Lower leg skin (tissue), 4 donors: Measurements from ENCODE around the gene MMS22L. TPM values are rescaled to one million over a fixed set of nuclear protein-coding genes. Genes with fewer than 3 reads are reported as not detected.

Experiments
- DNase-seq, 2 donors: peaks; one replicate each; pipeline ENCODE4 v3.0.0-alpha.2; 2019; ENCODE audit warnings: low spot score in 2 of 2
- H3K4me3 ChIP-seq: fragments of 200-600 bp; sonication (generic); 2 replicates; pipeline ENCODE4 v1.5.1; 2017; ENCODE audit warnings: mild to moderate bottlenecking, low read depth; ENCODE audit not compliant: poor library complexity, severe bottlenecking
- CTCF ChIP-seq, 3 donors: fragments of 450-650 bp; IDR thresholded peaks; one replicate each; pipeline ENCODE4 v1.5.1; 2016; ENCODE audit warnings: antibody characterized with exemption in 3 of 3, mild to moderate bottlenecking in 3 of 3, moderate library complexity in 2 of 3
- POLR2A ChIP-seq, 2 donors: fragments of 450-650 bp; IDR thresholded peaks; one replicate each; pipeline ENCODE4 v1.6.1; 2016 to 2017; ENCODE audit warnings: antibody characterized with exemption in 2 of 2, mild to moderate bottlenecking in 1 of 2, moderate library complexity in 1 of 2
- WGBS, 2 donors: methylation state at CpG; one replicate each; pipeline ENCODE4 v1.1.5; 2018; 5-methylcytosine and 5-hydroxymethylcytosine counted together
- intact Hi-C: fragments of 100-400 bp; cut with DNase I; formaldehyde crosslinking; loops from one replicate; pipeline ENCODE4 v1.15.0; 2023; ENCODE audit warnings: low total_unique reads
- total RNA-seq, 4 donors: library from RNA; depleted of rRNA; stranded (reverse); fragments of >200 nt; gene quantifications; one replicate each; pipeline ENCODE4 v1.1.0, GENCODE V29; 2016

MMS22L gene
- total RNA-seq, 4 donors from 2014 or later, result 3.5 to 31.7 (median 11.7) TPM

- no peak for TF ChIP-seq CTCF (IDR thresholded peaks at IDR 0.05)
- TF ChIP-seq POLR2A (IDR thresholded peaks at IDR 0.05), result no peak
- 93 to 95% methylated on average over 3 of the region's 3 CpGs for WGBS, 2 donors
- intact Hi-C loops, result no loop called here
- DNase-seq, result no peak
- H3K4me3 ChIP-seq, result no peak overlapping the region
These were observed 129.0 kb downstream of the MMS22L start for GRCh38 chr6:97154015-97154414.

- no peak for DNase-seq
- intact Hi-C loops, result no loop called here
- no peak for TF ChIP-seq CTCF (IDR thresholded peaks at IDR 0.05)
- TF ChIP-seq POLR2A (IDR thresholded peaks at IDR 0.05), result no peak
These were observed 131.4 kb downstream of the MMS22L start for GRCh38 chr6:97151601-97152000.

GRCh38 chr6:97150932-97151331 lies 132.1 kb downstream of the MMS22L start:
- intact Hi-C loops, result no loop called here
- no peak for DNase-seq
- no peak overlapping the region for H3K4me3 ChIP-seq
- no peak for TF ChIP-seq CTCF (IDR thresholded peaks at IDR 0.05)
- TF ChIP-seq POLR2A (IDR thresholded peaks at IDR 0.05), result no peak
- 81 to 85% methylated on average over 3 of the region's 3 CpGs for WGBS, 2 donors

More at GRCh38 chr6:97151601-97152000, 131.4 kb downstream of the MMS22L start:
- H3K4me3 ChIP-seq, result no peak overlapping the region

GRCh38 chr6:97147421-97147820 lies 135.6 kb downstream of the MMS22L start:
- H3K4me3 ChIP-seq, result no peak overlapping the region
- intact Hi-C loops, result no loop called here
- no peak for DNase-seq
- TF ChIP-seq CTCF (IDR thresholded peaks at IDR 0.05), result no peak
- no peak for TF ChIP-seq POLR2A (IDR thresholded peaks at IDR 0.05)
- 96 to 100% methylated on average over 1 of the region's 1 CpG for WGBS, 2 donors

GRCh38 chr6:97145691-97146090 lies 137.3 kb downstream of the MMS22L start:
- intact Hi-C loops, result no loop called here
- 92 to 95% methylated on average over 1 of the region's 1 CpG for WGBS, 2 donors
- no peak overlapping the region for H3K4me3 ChIP-seq

More at GRCh38 chr6:97145691-97146090, 137.3 kb downstream of the MMS22L start:
- DNase-seq, result no peak
- TF ChIP-seq POLR2A (IDR thresholded peaks at IDR 0.05), result no peak
- TF ChIP-seq CTCF (IDR thresholded peaks at IDR 0.05), result no peak
